HL-60 (cell line): ENCODE results near the gene AVPR2.

Experiments used
- DNase-seq, 2 experiments: peaks; one replicate each; pipeline ENCODE4 v3.0.0-alpha.2; 2010 to 2020; ENCODE audit warnings: low read depth in 1 of 2, low spot score in 1 of 2
- H3K27ac ChIP-seq: fragments of 250-450 bp; sonication (Bioruptor Pico); replicated peaks from 2 replicates; pipeline ENCODE4 v1.5.1; 2020; ENCODE audit warnings: mild to moderate bottlenecking, moderate library complexity
- H3K27me3 ChIP-seq: fragments of 250-450 bp; sonication (Bioruptor Pico); 2 replicates; pipeline ENCODE4 v1.5.1; 2021; ENCODE audit warnings: mild to moderate bottlenecking, moderate library complexity; ENCODE audit not compliant: insufficient read depth, poor library complexity, severe bottlenecking
- H3K4me3 ChIP-seq: replicated peaks from 2 replicates; pipeline ENCODE4 v1.5.1; 2011; ENCODE audit warnings: mild to moderate bottlenecking, control low read depth, low read length; ENCODE audit not compliant: insufficient read depth
- GABPA ChIP-seq: IDR thresholded peaks from 2 replicates; pipeline ENCODE4 v1.6.1; 2012; ENCODE audit warnings: low read depth
- POLR2AphosphoS5 ChIP-seq: IDR thresholded peaks from 2 replicates; pipeline ENCODE4 v1.6.1; 2012; ENCODE audit warnings: low read depth
- REST ChIP-seq: IDR thresholded peaks from 2 replicates; pipeline ENCODE4 v1.6.1; 2012; ENCODE audit warnings: low read depth; ENCODE audit not compliant: insufficient replicate concordance
- SPI1 ChIP-seq: IDR thresholded peaks from 2 replicates; pipeline ENCODE4 v1.6.1; 2012; ENCODE audit warnings: low read depth, mild to moderate bottlenecking, borderline replicate concordance
- TF ChIP-seq, protein P1 (sequence below): IDR thresholded peaks from one replicate; pipeline ENCODE4 v1.5.1; 2011; ENCODE audit warnings: low read length, control low read depth, inconsistent platforms; ENCODE audit not compliant: insufficient read depth

AVPR2 gene

DNA sequence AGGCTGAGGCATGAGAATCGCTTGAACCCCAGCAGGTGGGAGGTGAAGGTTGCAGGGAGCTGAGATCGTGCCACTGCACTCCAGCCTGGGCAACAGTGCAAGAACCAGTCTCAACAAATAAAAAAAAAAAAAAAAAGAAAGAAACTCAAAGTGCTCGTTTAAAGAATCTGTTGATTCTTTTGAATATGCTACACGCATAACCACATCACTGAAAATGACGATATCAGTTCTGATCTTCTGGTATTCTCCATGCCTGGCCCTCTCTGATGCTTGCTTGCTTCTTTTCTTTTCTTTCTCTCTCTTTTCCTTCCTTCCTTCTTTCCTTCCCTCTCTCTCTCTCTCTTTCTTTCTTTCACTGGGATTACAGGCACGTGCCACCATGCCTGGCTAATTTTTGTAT lies 7.3 kb downstream of the AVPR2 start:
- Histone ChIP-seq H3K27ac (no peak overlapping the region), H3K4me3 (no peak overlapping the region), H3K27me3 (no peaks in the 10 kb centered on the region)
- no peak for TF ChIP-seq SPI1
- TF ChIP-seq, protein P1, sequence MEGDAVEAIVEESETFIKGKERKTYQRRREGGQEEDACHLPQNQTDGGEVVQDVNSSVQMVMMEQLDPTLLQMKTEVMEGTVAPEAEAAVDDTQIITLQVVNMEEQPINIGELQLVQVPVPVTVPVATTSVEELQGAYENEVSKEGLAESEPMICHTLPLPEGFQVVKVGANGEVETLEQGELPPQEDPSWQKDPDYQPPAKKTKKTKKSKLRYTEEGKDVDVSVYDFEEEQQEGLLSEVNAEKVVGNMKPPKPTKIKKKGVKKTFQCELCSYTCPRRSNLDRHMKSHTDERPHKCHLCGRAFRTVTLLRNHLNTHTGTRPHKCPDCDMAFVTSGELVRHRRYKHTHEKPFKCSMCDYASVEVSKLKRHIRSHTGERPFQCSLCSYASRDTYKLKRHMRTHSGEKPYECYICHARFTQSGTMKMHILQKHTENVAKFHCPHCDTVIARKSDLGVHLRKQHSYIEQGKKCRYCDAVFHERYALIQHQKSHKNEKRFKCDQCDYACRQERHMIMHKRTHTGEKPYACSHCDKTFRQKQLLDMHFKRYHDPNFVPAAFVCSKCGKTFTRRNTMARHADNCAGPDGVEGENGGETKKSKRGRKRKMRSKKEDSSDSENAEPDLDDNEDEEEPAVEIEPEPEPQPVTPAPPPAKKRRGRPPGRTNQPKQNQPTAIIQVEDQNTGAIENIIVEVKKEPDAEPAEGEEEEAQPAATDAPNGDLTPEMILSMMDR, result no peak
- TF ChIP-seq REST, result no peak
- no peak for TF ChIP-seq POLR2AphosphoS5
- no peak for TF ChIP-seq GABPA
- DNase-seq, result no peak

DNA sequence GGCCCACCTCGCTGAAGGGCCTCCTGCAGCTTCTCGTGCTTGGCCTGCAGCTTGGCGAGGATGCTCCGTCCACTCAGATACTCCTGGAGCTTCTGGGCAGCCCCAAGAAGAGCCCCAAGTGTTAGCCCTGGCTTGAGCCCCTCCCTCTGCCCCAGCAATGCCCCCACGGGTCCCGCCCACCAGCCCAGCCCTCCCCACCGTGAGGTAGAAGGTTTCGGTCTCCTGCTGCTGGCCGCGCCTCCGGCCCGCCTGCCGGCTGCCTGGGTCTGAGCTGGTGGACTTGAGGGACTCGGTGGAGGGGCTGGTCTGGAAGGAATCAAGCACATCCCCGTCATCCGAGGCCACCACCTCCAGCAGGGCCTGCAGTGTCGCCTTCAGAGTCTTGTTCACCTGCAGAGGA lies 8.7 kb downstream of the AVPR2 start:
- TF ChIP-seq REST, result no peak
- TF ChIP-seq, protein P1, result no peak
- TF ChIP-seq POLR2AphosphoS5, result no peak
- TF ChIP-seq SPI1, result no peak
- no peak for TF ChIP-seq GABPA
- H3K27me3 ChIP-seq, result no peaks in the 10 kb centered on the region
- DNase-seq, result peak in 1 of 2 experiments; percentile 10

DNA sequence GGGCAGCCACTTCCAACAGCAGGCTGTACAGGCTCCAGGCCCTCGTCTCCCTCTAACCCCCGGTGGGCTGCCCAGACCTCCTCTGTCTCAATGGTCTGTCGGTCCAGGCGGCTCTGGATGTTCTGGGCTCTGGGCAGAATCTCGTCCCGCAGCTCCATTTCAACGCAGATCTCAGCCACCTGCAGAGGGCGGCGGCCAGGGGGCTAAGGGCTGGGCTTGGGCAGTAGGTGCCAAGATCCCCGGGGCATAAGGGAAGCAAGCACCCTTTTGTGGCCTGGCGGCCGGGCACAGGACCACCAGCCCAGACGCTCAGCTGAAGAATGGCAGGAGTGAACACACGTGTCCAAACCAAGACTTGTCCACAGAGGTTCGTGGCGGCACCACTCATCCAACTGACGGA lies 9.2 kb downstream of the AVPR2 start:
- Histone ChIP-seq H3K27ac (no peak overlapping the region), H3K4me3 (no peak overlapping the region), H3K27me3 (no peaks in the 10 kb centered on the region)
- TF ChIP-seq, protein P1, result no peak
- TF ChIP-seq SPI1 (no peak), REST (no peak), POLR2AphosphoS5 (no peak), GABPA (no peak)
- no peak for DNase-seq

More for the DNA sequence above, 8.7 kb downstream of the AVPR2 start:
- Histone ChIP-seq H3K27ac (no peak overlapping the region), H3K4me3 (no peak overlapping the region)
